GM23338 (cell line): ENCODE measurements around the gene ENDOV. TPM values are rescaled to one million over a fixed set of nuclear protein-coding genes. Genes with fewer than 3 reads are reported as not detected.

ENCODE experiments used
- ATAC-seq: fragments of 200-7000 bp; cut with Tn5 transposase; 3 replicates; pipeline ENCODE4 v1.9.1; 2020
- DNase-seq: peaks from one replicate; pipeline ENCODE4 v3.0.0-alpha.2; 2015; ENCODE audit warnings: low spot score
- H2AFZ ChIP-seq: fragments of 200-600 bp; sonication (generic); 2 replicates; pipeline ENCODE4 v1.8.0; 2016; ENCODE audit warnings: antibody characterized with exemption, mild to moderate bottlenecking, moderate library complexity
- H3F3A ChIP-seq: fragments of 200-600 bp; sonication (generic); replicated peaks from 2 replicates; pipeline ENCODE4 v1.8.0; 2017; ENCODE audit warnings: antibody characterized with exemption, mixed run types, low read depth
- H3K27ac ChIP-seq: fragments of 200-600 bp; sonication (generic); 2 replicates; pipeline ENCODE4 v1.6.1; 2016; ENCODE audit warnings: low read depth
- H3K27me3 ChIP-seq: fragments of 200-600 bp; sonication (generic); 2 replicates; pipeline ENCODE4 v1.8.0; 2016; ENCODE audit warnings: mild to moderate bottlenecking, mixed run types, moderate library complexity; ENCODE audit not compliant: insufficient read depth
- H3K36me3 ChIP-seq: fragments of 200-600 bp; sonication (generic); 2 replicates; pipeline ENCODE4 v1.8.0; 2016; ENCODE audit warnings: mild to moderate bottlenecking; ENCODE audit not compliant: insufficient read depth
- H3K4me1 ChIP-seq: fragments of 200-600 bp; sonication (generic); 2 replicates; pipeline ENCODE4 v1.8.0; 2016; ENCODE audit warnings: mild to moderate bottlenecking, moderate library complexity; ENCODE audit not compliant: insufficient read depth
- H3K4me2 ChIP-seq: fragments of 200-600 bp; sonication (generic); 2 replicates; pipeline ENCODE4 v1.7.1; 2017; ENCODE audit warnings: mixed run types
- H3K4me3 ChIP-seq: fragments of 200-600 bp; sonication (generic); 2 replicates; pipeline ENCODE4 v1.6.1; 2016; ENCODE audit warnings: mixed run types
- H3K79me2 ChIP-seq: fragments of 200-600 bp; sonication (generic); replicated peaks from 2 replicates; pipeline ENCODE4 v1.8.0; 2017; ENCODE audit warnings: mild to moderate bottlenecking; ENCODE audit not compliant: insufficient read depth
- H3K9me2 ChIP-seq: fragments of 200-600 bp; sonication (generic); 2 replicates; pipeline ENCODE4 v1.8.0; 2017; ENCODE audit not compliant: insufficient read depth
- H4K20me1 ChIP-seq: fragments of 200-600 bp; sonication (generic); replicated peaks from 2 replicates; pipeline ENCODE4 v1.8.0; 2017; ENCODE audit warnings: mild to moderate bottlenecking; ENCODE audit not compliant: insufficient read depth
- H3K27ac Mint-ChIP-seq: 2 replicates; pipeline ENCODE4 v1.8.0; 2020; ENCODE audit warnings: inconsistent platforms, mild to moderate bottlenecking, moderate library complexity, mixed read lengths
- H3K27me3 Mint-ChIP-seq: 3 replicates; pipeline ENCODE4 v1.8.0; 2022; ENCODE audit warnings: low read depth, mild to moderate bottlenecking, moderate library complexity, mixed read lengths, inconsistent platforms; ENCODE audit not compliant: insufficient read depth, poor library complexity
- H3K36me3 Mint-ChIP-seq: 3 replicates; pipeline ENCODE4 v1.8.0; 2021; ENCODE audit warnings: low read depth, mild to moderate bottlenecking, inconsistent platforms, moderate library complexity, mixed read lengths
- H3K4me1 Mint-ChIP-seq: 3 replicates; pipeline ENCODE4 v1.8.0; 2020; ENCODE audit warnings: mild to moderate bottlenecking, inconsistent platforms, mixed read lengths
- H3K4me3 Mint-ChIP-seq: 3 replicates; pipeline ENCODE4 v1.8.0; 2021; ENCODE audit warnings: moderate library complexity, mild to moderate bottlenecking, inconsistent platforms, mixed read lengths
- H3K9me3 Mint-ChIP-seq: 3 replicates; pipeline ENCODE4 v1.8.0; 2020; ENCODE audit warnings: moderate library complexity, mild to moderate bottlenecking, inconsistent platforms, mixed read lengths
- CREB1 ChIP-seq: fragments of 250-450 bp; sonication (Bioruptor Pico); IDR thresholded peaks from 2 replicates; pipeline ENCODE4 v1.5.0; 2020; ENCODE audit warnings: low read depth, mild to moderate bottlenecking, moderate library complexity
- CTCF ChIP-seq, 2 experiments: fragments of 200-600 bp in 1 of 2; sonication (generic) in 1 of 2; conservative IDR thresholded peaks; 2 replicates each; pipeline versions ENCODE4 v1.5.1 to v1.6.1; 2016 to 2017; ENCODE audit warnings: antibody characterized with exemption in 2 of 2, low read depth in 2 of 2, mild to moderate bottlenecking in 2 of 2, moderate library complexity in 1 of 2
- EZH2 ChIP-seq: fragments of 200-600 bp; sonication (generic); IDR thresholded peaks from one replicate; pipeline ENCODE4 v1.8.0; 2017; ENCODE audit warnings: antibody characterized with exemption, mild to moderate bottlenecking, low read depth; ENCODE audit not compliant: unreplicated experiment
- EZH2phosphoT487 ChIP-seq: fragments of 200-600 bp; sonication (generic); IDR thresholded peaks from one replicate; pipeline ENCODE4 v1.8.1; 2018; ENCODE audit warnings: antibody characterized with exemption; ENCODE audit not compliant: unreplicated experiment
- JUNB ChIP-seq: IDR thresholded peaks from one replicate; pipeline ENCODE4 v1.6.1; 2016; ENCODE audit warnings: antibody characterized with exemption; ENCODE audit not compliant: unreplicated experiment
- POLR2AphosphoS5 ChIP-seq: IDR thresholded peaks from 2 replicates; pipeline ENCODE4 v1.6.1; 2016; ENCODE audit warnings: antibody characterized with exemption, low read depth
- STAT1 ChIP-seq: IDR thresholded peaks from one replicate; pipeline ENCODE4 v1.6.1; 2016; ENCODE audit warnings: antibody characterized with exemption; ENCODE audit not compliant: unreplicated experiment
- ZNF114 ChIP-seq: fragments of 250-450 bp; sonication (Bioruptor Pico); IDR thresholded peaks from 2 replicates; pipeline ENCODE4 v1.5.0; 2020; ENCODE audit warnings: mild to moderate bottlenecking, moderate library complexity
- ZNF331 ChIP-seq: fragments of 250-450 bp; sonication (Bioruptor Pico); IDR thresholded peaks from 2 replicates; pipeline ENCODE4 v1.5.0; 2020; ENCODE audit warnings: low read depth, mild to moderate bottlenecking, moderate library complexity
- polyA plus RNA-seq: library from polyadenylated mRNA; unstranded; fragments of >200 nt; fragmentation: Nextera tagmentation; extraction: Ambion mirVana; gene quantifications from 2 replicates; pipeline ENCODE4 v1.2.1, GENCODE V29; 2016
- total RNA-seq: library from RNA; depleted of rRNA; stranded (reverse); fragments of >200 nt; shearing (Covaris generic); gene quantifications from 2 replicates; pipeline ENCODE4 v1.2.3, GENCODE V29; 2014
- TF ChIP-seq, protein P1 (sequence below): IDR thresholded peaks from one replicate; pipeline ENCODE4 v1.6.1; 2018; ENCODE audit warnings: antibody characterized with exemption; ENCODE audit not compliant: unreplicated experiment
- TF ChIP-seq, protein P2 (sequence below): IDR thresholded peaks from 2 replicates; pipeline ENCODE4 v1.6.1; 2016; ENCODE audit warnings: antibody characterized with exemption

ENDOV gene
- total and polyA plus RNA-seq, 2 experiments from 2014 or later = 11.5 to 16.1 TPM

- TF ChIP-seq, protein P1, sequence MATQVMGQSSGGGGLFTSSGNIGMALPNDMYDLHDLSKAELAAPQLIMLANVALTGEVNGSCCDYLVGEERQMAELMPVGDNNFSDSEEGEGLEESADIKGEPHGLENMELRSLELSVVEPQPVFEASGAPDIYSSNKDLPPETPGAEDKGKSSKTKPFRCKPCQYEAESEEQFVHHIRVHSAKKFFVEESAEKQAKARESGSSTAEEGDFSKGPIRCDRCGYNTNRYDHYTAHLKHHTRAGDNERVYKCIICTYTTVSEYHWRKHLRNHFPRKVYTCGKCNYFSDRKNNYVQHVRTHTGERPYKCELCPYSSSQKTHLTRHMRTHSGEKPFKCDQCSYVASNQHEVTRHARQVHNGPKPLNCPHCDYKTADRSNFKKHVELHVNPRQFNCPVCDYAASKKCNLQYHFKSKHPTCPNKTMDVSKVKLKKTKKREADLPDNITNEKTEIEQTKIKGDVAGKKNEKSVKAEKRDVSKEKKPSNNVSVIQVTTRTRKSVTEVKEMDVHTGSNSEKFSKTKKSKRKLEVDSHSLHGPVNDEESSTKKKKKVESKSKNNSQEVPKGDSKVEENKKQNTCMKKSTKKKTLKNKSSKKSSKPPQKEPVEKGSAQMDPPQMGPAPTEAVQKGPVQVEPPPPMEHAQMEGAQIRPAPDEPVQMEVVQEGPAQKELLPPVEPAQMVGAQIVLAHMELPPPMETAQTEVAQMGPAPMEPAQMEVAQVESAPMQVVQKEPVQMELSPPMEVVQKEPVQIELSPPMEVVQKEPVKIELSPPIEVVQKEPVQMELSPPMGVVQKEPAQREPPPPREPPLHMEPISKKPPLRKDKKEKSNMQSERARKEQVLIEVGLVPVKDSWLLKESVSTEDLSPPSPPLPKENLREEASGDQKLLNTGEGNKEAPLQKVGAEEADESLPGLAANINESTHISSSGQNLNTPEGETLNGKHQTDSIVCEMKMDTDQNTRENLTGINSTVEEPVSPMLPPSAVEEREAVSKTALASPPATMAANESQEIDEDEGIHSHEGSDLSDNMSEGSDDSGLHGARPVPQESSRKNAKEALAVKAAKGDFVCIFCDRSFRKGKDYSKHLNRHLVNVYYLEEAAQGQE = no peak
- TF ChIP-seq, protein P2, sequence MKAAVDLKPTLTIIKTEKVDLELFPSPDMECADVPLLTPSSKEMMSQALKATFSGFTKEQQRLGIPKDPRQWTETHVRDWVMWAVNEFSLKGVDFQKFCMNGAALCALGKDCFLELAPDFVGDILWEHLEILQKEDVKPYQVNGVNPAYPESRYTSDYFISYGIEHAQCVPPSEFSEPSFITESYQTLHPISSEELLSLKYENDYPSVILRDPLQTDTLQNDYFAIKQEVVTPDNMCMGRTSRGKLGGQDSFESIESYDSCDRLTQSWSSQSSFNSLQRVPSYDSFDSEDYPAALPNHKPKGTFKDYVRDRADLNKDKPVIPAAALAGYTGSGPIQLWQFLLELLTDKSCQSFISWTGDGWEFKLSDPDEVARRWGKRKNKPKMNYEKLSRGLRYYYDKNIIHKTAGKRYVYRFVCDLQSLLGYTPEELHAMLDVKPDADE = no peak
- no peak for TF ChIP-seq JUNB
- TF ChIP-seq POLR2AphosphoS5 = no peak
- TF ChIP-seq CTCF (conservative IDR thresholded peaks at IDR 0.05; ENCODE audit: low read depth in 2 of 2) = no peak
Observed at GRCh38 chr17:80463784-80464400, 48.9 kb downstream of the ENDOV start (continued).

- DNase-seq (no peak), ATAC-seq (no peak)
- Histone ChIP-seq H2AFZ (no peak overlapping the region), H3F3A (no peaks in the 10 kb centered on the region), H3K4me1 (no peaks in the 10 kb centered on the region), H3K27ac (no peak overlapping the region), H3K4me3 (no peak overlapping the region), H3K79me2 (no peaks in the 10 kb centered on the region), H3K36me3 (no peaks in the 10 kb centered on the region), H3K4me2 (no peak overlapping the region), H3K27me3 (peaks cover 3% of the 10 kb centered on the region; the same call in 1 of the 2 replicates), H4K20me1 (no peaks in the 10 kb centered on the region), H3K9me2 (no peaks in the 10 kb centered on the region)
- no peaks in the 10 kb centered on the region for H3K36me3 Mint-ChIP-seq
- H3K4me3 Mint-ChIP-seq = no peak overlapping the region
- no peaks in the 10 kb centered on the region for H3K4me1 Mint-ChIP-seq
- H3K27me3 Mint-ChIP-seq = peaks cover 13% of the 10 kb centered on the region
- no peaks in the 10 kb centered on the region for H3K9me3 Mint-ChIP-seq
- H3K27ac Mint-ChIP-seq = no peak overlapping the region
- TF ChIP-seq, protein P1 = no peak
- no peak for TF ChIP-seq CREB1 (CRISPR knock-in tag)
- TF ChIP-seq EZH2 = no peak
- TF ChIP-seq, protein P2 = no peak
- no peak for TF ChIP-seq CTCF (conservative IDR thresholded peaks at IDR 0.05; ENCODE audit: low read depth in 2 of 2)
- no peak for TF ChIP-seq POLR2AphosphoS5
- TF ChIP-seq EZH2phosphoT487 = no peak
- TF ChIP-seq ZNF114 (CRISPR knock-in tag) = no peak
- TF ChIP-seq STAT1 = no peak
- no peak for TF ChIP-seq ZNF331 (CRISPR knock-in tag)
- TF ChIP-seq JUNB = no peak
Observed at GRCh38 chr17:80464486-80464885, 49.5 kb downstream of the ENDOV start.
